Stimulated activated CD4-positive, alpha-beta T cell treated with anti-CD3 and anti-CD28 coated beads, Interleukin-15, amount 100 ng/mL, for 1 hour (primary cell): ENCODE results near the gene NCBP1.
"Not testable (repeated sequence)": the region's sequence is repeated elsewhere in the genome, so short reads cannot be mapped to it uniquely, and the experiment has no call there.

Source experiments
- DNase-seq, 2 donors: peaks; one replicate each; pipeline ENCODE4 v3.0.0-alpha.2; 2020; ENCODE audit warnings: low read depth in 1 of 2, low spot score in 1 of 2

The NCBP1 gene

DNA sequence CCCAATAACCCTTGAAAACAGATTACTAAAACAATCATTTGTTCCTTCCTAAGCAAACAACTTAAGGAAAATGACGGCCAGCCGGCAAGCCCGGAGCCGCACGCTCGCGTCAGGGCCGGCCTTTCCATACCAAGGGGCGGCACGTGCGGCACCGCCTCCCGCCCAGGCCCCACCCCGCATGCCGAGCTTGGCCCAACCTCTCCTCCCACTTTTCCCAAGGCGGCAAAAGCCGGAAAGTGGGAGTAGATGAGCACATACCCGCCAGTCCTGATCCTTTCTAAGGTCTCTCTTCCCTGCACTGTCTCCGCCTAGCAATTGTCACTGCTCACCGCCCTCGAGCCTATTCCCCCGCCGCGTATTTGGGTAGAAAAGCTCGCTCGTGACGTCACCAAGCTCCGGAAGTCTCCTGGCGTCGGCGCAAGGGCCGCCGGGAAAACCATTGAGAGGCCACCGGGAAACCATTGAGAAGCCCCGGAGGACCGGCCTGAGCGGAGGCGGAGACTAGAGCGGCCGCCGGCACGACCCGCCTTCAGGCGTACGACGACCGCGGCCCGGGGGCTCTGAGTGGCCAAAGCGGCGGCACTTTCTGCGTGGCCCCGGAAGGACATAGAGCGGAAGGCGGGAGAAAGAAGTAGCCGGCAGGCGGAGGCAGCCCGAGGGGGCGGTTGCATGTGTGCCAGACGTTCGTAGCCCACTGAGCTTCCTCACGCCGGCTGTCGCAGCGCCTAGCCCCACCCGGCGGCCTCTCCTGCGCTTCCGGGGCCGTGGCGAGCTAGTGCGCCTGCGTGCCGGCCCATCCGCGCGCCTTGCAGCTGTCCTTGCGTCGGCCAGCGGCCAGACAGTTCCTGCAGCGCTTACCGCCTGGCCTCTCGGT, at the start of gene NCBP1, which contains the start of gene TSTD2:
TSS of gene NCBP1 (plus strand) at position 837 of the 874 bp plus-strand sequence. CDS start 61 bp downstream, outside the sequence.
TSS of gene TSTD2 (minus strand) at position 384 of the 874 bp plus-strand sequence. CDS start 5,806 bp downstream, outside the sequence.
- DNase-seq = peak; percentile 89 to 90

GRCh38 chr9:97584778-97585177, 48.8 kb upstream of the NCBP1 start:
- not testable (repeated sequence) for DNase-seq

DNA sequence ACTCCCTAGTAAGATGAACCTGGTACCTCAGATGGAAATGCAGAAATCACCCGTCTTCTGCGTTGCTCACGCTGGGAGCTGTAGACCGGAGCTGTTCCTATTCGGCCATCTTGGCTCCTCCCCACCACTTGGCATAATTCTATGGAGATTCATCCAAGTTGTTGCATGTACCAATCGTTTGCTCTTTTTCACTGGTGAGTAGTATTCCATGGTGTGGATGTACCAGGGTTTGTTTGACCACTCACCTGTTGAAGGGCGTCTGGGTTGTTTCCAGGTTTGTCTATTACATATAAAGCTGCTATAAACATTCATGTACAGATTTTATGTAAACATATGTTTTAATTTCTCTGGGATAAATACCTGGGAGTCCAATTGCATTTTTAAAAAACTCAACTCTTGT, 46.7 kb upstream of the NCBP1 start:
- not testable (repeated sequence) for DNase-seq

GRCh38 chr9:97591535-97591934, 42.1 kb upstream of the NCBP1 start:
- no peak for DNase-seq

DNA sequence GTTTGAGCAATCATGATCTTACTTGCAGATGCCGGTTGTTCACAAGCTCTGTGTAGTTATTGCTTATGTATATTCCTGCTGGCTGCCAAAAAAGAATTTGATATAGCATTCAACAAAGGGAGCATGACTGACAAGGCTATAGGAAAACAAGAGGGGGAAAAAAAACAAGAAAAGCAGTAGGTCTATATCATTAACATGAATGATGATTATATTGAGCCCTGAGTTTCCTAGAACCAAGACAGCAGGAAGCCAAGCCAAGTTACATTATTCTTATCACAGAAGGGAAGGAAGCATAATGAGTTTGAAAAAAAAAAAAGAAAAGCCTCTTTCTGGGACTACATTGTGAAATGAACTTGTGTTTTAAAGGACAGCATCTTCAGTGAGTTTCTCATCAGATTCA, 41.5 kb upstream of the NCBP1 start:
- no peak for DNase-seq

DNA sequence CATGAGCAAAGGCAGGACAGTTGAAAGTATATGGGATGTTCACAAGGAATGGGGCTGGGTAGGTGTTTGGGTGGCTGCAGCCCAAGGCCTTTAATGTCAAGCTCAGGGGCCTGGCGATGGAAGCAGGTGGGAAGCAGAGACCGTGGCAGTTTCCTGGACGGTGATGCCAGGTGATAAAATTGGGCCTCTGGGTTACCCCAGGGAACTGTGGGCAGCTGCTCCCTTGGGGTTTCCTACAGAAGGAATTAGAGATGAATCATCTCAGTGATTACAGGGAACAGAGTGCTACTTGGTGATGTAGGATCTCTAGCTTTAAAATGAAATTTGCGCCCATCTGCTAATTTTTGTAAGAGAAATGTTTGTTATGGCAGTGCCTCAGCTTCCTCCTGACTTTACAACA, 39.7 kb upstream of the NCBP1 start:
- no peak for DNase-seq

- no peak for DNase-seq
These were observed 39.2 kb upstream of the NCBP1 start for GRCh38 chr9:97594381-97594921.

DNA sequence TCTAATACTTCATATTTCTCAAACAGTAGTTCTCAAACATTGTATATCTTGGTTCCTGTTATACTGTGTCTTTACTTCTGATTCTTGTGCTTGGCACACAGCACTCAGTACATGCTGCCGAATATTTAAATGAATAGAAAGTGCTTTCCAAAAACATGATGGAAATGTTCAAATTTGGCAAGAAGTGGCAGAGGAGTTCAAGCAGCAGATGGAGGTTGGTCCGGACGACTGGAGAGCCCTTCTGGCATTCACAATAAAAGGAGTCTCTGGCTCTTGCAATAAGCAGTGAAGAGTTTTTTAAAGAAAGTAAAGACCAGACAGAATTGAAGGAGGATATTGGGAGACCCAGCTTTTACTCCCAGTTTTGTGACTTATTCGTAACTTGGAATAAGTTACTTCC, 36.7 kb upstream of the NCBP1 start:
- DNase-seq = no peak

DNA sequence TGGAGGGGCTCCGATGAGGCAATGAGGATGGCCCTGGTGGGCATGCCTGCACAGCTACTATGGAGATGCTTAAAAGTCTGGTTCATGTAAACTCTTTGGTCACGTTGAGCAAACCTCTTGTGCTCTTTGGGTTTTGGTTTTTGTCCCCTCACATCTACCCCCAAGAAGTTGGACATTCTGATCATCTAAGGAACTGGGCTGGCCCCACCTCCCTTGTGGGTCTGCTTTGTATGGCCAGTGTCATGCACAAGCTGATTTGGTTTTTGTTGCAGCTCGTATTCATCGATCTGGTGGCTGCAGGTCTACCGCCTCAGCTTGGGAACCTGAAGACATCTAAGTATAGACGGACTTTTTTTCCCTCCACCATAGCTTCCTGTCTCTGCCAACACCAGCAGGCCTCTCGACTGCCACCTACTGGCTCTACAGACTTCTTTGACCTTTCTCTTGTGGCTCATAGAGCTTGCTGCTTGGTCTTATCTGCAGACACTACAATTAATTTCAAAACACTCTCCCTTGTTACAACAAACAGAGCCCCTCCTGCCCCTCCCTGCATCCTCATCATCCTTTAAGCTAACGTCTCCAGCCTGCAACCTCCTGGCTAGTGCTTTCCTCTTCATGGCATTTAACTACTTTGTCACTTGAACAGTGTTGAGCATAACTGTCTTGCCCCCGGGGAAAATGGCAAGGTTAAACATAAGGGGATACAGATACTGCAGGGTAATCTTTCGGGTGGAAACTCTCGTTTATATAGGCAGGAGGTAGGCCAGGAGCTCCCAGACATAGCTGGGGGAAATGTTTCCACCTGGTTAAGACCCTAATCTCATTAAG, 34.9 kb upstream of the NCBP1 start:
- peak; percentile 27 to 33 for DNase-seq

DNA sequence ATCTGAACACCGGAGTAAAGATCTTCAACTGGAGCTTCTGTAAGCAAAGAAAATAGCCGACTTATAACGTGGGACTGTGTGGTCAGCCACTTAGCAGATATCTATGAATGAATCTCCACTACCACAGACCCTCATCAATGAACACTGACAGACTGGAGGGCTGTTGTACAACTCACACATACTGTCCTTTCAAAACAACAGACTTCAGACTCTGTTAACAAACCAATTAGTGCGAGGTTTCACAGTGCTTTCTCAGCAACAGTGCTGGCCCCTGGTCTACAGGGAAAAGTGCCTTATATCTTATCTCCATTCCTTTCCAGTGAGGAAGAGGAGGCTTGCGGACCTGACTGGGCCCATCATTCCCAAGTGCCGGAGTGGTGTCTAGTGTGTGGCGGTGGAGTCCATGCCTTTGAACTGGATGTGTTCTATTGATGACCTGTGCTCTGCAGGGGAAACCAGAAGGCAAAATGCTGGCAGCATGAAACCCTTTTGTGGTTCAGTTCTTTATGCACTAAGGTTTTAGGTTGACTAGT, 34.2 kb upstream of the NCBP1 start:
- DNase-seq = no peak

- DNase-seq = no peak
These were observed 32.9 kb upstream of the NCBP1 start for GRCh38 chr9:97600531-97601227.

GRCh38 chr9:97601228-97601898, 32.3 kb upstream of the NCBP1 start:
- no peak for DNase-seq

GRCh38 chr9:97602430-97602829, 31.2 kb upstream of the NCBP1 start:
- no peak for DNase-seq

- no peak for DNase-seq
These were observed 28.5 kb upstream of the NCBP1 start for GRCh38 chr9:97604901-97605645.

GRCh38 chr9:97615439-97616072, 18.1 kb upstream of the NCBP1 start:
- no peak for DNase-seq

DNA sequence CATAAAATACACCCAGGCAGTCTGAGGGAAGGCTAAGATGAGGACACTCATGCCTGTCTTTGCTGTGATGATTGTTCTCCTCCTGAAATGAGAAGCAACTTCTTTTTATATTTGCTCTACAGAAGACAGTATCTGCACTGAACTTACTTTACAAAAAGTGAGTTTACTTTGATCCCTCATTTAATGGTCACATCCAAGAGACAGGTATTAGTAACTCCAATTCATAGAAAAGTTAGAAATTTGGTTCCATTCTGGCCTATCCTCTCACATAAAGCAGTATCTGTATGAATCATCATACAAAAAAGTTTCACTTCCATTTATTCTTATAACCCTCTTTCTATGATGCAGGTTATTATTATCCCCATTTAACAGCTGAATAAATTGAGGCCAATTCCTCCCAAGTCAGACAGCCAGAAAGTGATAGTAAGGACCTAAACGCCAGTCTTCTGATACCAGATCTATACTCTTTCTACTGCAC, 15.6 kb upstream of the NCBP1 start:
- no peak for DNase-seq

GRCh38 chr9:97620063-97620462, 13.6 kb upstream of the NCBP1 start:
- DNase-seq = not testable (repeated sequence)

- not testable (repeated sequence) for DNase-seq
These were observed 11.1 kb upstream of the NCBP1 start for GRCh38 chr9:97622483-97622882.

DNA sequence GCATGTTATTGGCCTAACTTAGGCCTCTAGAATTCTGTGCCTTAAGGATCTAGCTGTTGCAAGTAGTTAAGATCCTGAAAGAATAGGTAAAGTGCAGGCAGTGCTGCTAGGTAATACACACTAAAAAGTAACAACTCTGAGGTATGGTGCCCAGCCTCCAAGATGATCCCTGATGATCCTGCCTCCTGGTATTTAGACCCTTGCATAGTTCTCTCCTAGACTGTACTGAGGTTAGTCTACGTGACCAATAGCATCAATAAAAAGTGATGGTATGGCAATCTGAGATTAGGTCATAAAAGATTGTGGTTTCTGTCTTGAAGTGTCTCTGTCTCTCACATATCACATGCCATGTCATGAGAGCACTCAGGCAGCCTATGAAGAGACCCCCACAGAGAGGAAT, 9.7 kb upstream of the NCBP1 start:
- no peak for DNase-seq
